SHP77 treated with DMSO at 0.1 percent for 48 hours (cell line): ENCODE measurements around the gene INO80E.
"Not testable (repeated sequence)": the region's sequence is repeated elsewhere in the genome, so short reads cannot be mapped to it uniquely, and the experiment has no call there.

ENCODE experiments used
- DNase-seq: peaks from one replicate; lab custom pipeline; 2025; lab: John Stamatoyannopoulos, UW

Gene INO80E, protein sequence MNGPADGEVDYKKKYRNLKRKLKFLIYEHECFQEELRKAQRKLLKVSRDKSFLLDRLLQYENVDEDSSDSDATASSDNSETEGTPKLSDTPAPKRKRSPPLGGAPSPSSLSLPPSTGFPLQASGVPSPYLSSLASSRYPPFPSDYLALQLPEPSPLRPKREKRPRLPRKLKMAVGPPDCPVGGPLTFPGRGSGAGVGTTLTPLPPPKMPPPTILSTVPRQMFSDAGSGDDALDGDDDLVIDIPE

DNA sequence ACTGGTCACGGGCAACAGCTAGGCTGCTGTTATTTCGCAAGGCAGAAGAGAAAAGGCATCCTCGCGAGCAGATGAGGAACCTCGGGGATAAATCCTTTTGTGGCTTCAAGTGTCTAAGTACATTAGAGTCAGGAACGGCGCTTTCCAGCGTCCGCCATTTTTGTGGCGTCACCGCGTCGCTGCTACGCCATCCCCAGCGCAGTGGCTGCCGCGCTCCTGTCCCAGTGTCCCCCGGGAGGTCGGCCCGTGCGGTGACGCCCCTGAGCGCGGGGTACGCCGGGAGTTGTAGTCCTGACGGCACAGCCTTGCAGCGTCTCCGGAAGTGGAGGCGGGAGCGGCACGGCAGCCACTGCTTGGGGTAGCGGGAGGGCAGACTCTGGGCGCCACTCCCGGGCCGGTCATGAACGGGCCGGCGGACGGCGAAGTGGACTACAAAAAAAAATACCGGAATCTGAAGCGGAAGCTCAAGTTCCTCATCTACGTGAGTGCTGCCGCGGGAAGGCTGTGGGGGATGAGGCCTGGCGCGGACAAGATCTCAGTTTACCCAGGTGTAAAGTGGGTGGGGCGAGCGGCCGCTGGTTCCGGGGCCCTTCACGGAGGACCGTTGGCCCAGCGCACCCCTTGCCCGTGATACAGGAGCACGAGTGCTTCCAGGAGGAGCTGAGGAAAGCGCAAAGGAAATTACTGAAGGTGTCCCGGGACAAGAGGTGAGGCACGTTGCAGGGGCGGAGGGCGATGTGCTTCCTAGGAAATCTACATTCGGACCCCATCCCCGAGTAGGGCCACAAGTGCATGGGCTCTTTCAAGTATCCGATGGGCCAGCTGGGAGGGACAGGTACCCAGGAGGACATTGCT lies at the start of gene INO80E:
Gene INO80E, plus strand, starts transcription at position 331 of the 855 bp plus-strand sequence. Its CDS starts 70 bp downstream, at position 401.
- DNase-seq: peak; percentile 95

DNA sequence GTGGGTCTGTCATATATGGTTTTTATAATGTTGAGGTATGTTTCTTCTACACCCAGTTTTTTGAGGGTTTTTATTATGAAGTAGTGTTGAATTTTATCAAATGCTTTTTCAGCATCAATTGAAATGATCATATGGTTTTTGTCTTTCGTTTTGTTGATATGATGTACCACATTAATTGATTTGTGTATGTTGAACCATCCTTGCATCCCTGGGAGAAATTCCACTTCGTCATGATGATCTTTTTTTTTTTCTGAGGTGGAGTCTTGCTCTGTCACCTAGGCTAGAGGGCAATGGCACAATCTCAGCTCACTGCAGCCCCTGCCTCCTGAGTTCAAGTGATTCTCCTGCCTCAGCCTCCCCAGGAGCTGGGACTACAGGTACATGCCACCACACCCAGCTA lies 48.1 kb upstream of the INO80E start:
- DNase-seq: no peak

DNA sequence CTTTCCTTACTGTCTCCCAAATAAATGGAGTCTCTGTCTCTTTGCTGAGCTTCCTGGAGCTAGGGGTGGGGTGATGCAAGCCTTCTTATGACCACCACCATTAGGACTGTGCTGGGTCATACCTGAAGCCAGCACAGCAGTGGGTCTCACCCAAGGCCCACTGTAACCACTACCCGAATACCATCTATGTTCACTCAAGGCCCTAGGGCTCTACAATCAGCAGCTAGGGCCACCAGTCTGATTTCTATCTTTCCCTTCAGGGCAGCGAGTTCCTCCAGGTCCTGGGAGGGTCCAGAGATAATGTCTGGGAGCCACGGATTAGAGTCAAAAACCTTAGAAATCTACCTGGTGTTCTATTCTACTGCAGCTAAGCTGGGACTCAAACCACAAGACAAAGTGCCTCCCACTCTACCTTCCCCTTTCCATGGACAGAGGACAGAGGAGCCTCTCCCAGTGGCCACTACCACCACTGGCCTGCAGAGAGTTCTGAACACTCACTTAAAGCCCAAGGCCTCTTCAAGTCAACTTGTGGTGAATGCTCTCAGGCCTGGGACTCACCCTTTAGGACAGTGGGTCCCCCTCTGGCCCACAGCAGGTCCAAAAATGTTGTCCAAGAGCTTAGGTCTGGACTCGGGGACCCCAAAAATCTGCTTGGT lies 45.1 kb upstream of the INO80E start:
- no peak for DNase-seq

DNA sequence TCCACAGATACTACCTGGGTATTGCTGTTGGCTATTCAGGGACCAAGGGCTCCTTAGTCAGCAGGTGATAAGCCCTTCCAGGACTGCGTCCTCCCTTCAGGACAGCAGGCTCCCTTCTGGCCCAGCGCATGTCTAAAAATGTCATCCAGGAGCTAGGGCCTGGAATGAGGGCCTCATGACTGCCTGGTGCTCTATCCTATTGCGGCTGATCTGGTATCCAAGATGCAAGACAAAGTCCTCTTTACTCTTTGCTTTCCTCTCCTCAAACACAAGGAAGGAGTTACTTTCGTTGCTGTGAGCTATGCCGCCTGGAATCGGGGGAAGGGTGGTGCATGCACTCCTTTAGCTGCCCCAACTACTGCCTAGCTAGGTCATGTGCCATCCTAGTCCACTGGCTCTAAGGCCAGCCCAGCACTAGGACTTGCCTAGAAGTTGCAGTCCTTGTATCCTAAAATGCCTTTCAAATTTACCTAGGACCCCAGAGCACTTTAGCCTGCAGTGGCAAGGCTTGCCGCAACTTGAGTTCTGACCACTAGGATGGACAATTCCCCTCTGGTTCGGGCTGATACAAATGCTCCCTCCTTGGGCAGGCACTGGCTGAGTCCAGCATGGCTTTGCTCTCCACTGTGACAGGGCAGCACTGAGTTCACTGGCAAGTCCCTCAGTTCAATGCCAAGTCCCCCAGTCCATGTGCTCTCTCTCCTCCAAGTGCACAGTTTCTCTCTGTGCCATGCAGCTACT lies 44.2 kb upstream of the INO80E start:
- DNase-seq: no peak

DNA sequence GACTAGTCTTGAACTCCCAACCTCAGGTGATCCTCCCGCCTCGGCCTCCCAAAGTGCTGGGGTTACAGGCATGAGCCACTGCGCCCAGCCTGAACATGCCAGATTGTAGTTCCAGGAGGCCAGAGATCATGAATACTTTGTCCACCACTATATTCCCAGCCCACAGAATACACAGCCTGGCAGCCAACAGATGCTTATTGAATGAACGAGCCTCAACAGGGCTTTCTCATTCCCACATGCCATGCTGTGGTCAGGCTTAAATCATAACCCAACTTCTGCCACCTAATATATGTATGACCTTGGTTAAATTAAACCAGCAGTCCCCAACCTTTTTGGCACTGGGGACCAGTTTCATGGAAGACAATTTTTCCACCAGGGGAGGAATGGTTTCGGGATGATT lies 37.3 kb upstream of the INO80E start:
- no peak for DNase-seq

DNA sequence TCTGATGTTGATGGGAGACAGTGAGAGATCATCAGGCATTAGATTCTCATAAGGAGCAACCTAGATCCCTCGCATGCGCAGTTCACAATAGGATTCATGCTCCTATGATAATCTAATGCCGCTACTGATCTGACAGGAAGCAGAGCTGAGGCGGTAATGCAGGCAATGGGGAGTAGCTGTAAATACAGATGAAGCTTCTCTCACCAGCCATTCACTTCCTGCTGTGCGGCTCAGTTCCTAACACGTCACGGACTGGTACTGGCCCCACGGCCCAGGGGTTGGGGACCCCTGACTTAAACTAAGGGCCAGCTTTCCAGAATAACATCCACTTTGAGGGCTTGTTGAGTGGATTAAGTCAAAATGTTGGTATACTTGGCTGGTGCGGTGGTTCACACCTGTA lies 36.7 kb upstream of the INO80E start:
- no peak for DNase-seq

DNA sequence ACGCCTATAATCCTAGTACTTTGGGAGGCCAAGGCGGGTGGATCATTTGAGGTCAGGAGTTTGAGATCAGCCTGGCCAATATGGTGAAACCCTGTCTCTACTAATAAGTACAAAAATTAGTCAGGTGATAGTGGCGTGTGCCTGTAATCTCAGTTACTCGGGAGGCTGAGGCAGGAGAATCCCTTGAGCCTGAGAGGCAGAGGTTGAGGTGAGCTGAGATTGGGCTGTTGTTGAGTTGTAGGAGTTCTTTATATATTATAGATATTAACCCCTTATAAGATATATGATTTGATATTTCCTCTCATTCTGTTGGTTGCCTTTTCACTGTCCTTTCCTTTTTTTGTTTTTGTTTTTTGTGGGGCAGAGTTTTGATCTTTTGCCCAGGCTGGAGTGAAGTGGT lies 36.2 kb upstream of the INO80E start:
- DNase-seq: not testable (repeated sequence)

DNA sequence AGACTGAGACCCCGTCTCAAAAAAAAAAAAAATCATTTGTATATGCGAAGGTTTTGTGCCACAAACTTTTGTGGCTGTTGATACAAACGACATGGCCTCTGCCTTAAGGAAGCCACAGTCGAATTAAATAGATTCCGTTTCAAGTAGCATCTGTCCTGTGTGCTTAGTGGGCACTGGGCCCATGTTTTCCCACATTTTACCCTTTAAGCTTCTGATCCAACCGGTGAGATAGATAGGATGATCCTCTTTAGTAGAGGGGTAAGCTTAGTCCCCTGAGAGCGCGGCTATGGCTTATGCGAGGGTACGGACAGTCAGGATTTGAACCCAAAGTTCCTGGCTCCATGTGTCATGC lies 34.9 kb upstream of the INO80E start:
- DNase-seq: no peak

DNA sequence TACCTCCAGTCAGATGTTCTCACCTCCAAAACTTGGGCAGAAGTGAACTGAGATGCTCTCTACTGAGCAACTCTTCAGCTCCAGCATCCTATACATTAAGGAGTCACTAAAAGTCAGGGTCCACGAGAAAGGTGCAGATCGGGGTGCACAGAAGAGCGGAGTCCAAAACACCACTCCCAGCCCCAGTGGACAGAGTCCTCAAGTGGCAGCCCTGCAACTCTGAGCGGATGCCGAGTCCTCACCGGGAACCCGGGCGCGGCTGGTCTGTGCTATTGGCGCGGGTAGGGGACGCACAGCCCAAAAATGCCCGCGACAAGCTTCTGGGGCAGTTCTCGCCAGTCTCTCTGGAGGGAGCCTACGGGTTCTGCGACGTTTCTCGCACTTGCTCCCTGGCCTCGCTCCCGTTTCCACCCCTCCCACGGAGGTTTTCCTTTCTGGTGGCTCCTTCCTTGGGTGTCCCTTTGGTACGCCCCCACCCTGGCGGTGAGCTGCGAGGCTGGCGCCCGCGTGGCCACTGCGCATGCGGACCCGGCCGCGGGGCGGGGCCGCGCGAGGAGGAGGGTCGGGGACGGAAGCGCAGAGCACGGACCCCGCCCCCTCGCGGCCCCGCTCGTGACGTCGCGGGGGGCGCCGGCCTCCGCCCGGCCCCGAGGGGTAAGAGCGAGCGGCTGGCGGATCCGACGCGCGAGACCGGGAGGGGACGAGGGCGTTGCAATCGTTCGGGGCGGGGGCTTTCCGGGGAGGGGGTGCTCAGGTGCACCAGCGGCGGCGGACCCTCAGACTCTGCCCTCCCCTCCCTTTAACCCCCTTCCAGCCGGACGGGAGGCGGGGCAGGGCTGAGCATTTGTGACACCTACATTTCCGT lies 34.3 kb upstream of the INO80E start, which contains the start of gene TMEM219:
Gene TMEM219, plus strand, starts transcription at position 601 of the 865 bp plus-strand sequence. CDS start 1,065 bp downstream, outside the sequence.
- peak; percentile 88 for DNase-seq

DNA sequence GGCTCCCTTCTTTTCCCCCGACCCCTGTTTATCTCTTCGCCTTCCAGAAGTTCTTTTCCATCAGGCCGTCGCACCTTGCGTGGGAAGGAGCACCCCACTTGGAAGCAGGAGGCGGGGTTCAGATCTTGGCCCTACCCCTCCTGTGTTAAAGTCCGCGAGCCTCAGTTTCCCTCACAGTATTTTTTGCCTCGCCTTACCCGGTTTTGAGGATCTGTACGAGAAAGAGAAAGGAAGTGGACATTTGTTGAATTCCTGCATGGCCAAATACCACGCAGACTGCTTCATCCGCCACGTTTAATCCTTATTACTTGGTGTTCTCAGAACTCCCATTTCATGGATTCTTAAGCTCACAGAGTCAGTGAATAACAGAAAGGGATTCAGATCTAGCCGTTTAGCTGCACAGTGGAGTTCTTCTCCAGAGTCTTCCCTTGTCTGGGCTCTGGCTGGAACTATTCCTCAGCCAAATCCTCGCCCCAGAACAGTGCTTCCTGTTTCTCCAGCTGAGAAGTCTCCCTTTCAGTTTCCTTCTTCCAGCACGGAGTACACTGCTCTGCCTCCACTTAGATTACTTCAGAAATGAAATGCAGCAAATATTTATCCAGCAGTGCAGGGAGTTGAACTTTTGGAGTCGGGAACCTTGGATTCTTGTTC lies 33.6 kb upstream of the INO80E start:
- DNase-seq: no peak

DNA sequence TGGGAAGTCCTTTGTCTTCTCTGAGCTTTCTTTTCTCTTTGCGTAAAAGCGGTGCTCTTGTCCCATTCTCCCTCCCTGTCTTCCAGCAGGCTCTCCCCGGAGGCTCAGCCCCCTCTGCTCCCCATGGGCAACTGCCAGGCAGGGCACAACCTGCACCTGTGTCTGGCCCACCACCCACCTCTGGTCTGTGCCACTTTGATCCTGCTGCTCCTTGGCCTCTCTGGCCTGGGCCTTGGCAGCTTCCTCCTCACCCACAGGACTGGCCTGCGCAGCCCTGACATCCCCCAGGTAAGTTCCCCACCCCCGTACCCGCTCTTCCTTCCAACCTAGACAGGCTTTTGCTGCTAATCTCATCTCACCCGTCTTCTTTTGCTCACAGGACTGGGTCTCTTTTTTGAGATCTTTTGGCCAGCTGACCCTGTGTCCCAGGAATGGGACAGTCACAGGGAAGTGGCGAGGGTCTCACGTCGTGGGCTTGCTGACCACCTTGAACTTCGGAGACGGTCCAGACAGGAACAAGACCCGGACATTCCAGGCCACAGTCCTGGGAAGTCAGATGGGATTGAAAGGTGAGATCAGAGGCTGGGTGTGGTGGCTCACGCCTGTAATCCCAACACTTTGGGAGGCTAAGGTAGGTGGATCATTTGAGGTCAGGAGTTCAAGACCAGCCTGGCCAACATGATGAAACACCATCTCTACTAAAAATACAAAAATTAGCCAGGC lies 32.9 kb upstream of the INO80E start:
- no peak for DNase-seq

DNA sequence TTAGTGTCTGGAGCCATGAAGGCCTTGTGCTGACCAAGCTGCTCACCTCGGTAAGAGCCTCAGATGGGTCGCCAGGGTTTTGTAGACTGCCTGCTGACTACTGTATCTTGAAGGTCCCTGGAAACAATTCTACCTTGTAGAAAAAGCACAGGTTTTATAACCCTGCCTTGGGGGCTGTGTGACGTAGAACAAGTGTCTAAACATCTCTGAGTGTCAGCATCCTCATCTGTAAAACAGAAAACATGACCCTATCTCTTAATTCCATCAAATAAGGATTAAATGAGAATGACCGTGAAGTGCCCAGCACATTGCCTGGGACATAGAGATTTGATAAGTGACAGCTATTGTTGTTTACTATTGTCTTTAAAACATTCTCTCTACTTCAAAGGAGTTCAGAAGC lies 27.8 kb upstream of the INO80E start:
- no peak for DNase-seq

DNA sequence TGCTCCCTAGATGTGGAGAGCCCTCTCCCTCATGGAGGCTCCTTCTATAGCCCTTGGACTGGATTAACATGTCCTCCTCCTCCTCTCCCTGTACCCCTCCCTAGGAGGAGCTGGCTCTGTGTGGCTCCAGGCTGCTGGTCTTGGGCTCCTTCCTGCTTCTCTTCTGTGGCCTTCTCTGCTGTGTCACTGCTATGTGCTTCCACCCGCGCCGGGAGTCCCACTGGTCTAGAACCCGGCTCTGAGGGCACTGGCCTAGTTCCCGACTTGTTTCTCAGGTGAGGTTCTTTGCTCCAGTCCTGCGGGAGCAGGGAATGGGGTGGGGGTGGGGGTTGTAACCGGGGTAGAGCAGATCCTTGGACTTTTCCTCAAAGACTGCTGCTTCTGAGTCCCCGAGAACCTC lies 24.7 kb upstream of the INO80E start:
- DNase-seq: no peak

DNA sequence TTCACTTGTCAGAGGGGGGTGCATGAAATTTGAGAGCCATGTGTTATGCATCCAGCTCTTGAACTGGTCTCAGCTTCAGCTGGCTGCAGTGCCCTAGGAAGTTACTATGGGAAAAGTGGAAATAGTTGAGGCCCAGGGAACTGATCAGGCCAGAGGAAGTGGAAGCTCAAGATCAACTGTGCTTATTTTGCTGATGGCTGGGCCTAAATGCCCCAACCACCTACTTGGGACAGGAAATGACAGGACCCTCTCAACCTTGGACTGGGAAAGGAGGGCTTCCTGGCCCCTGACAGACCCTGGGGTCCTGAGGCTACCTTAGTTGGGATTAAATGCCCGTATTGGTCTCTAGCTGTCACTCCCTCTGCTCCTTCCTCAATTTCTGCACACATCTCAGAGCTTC lies 23.5 kb upstream of the INO80E start:
- no peak for DNase-seq

DNA sequence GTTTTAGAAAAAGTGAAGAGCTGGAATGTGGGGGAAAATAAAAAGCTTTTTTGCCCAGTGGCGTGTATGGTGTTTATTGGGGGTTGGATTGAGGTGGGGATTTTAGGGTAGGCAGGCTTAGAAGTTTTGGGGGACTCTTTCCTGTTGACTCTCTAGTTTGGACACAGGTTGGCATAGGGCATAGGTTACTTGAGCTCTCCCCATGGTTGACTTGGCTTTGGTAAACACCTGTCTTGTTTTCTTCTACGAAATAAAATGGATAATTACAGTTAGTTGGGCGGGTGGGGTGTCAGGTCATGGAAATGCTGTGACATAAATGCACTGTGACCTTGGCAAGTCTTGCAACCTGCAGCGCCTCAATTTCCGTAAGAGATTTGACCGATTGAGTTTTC lies 23.1 kb upstream of the INO80E start:
- DNase-seq: no peak

DNA sequence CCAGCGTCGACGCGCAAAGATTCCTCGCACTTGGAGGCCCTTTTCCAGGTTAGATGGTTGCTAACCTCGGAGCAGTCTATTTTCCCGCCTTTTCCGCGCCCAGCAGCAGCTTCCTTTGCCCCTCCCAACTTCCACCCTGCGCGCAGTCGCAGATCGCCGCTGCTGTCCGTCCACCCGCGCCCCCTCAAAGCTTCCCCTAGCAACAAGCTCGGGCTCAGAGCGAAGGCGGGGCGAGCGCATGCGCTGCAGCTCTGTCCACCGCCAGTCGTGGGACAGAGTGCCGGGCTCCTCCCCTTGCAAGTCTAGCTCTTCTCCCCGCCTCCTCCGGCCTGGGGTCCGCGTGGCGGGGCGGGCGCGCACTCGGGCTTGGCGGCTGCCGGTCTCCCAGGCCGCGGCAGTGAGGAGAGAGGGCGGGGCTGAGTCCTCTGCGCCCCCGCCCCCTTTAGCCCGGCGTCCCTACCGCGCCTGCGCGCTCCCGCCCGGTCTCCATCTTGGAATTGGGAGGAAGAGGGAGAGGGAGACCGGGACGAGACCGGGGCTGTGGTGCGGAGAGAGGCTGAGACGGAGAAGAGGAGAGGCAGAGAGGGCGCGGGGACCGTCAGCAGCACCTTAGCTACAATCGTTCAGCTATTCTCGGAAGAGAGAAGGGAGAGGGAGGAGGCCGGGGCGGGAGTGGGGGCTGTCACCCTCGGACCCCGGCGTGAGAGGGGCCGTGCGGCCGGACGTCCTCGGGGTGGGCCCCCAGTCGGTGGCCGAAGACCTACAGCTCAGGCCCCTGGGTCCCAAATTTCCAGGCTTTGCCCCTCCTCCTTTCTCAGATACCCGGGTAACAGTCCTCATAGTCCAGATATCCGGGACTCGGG lies 22.4 kb upstream of the INO80E start, which contains the start of gene TAOK2:
Gene TAOK2, plus strand, starts transcription at position 485 of the 863 bp plus-strand sequence. CDS start 3,905 bp downstream, outside the sequence.
- peak; percentile 98 for DNase-seq

DNA sequence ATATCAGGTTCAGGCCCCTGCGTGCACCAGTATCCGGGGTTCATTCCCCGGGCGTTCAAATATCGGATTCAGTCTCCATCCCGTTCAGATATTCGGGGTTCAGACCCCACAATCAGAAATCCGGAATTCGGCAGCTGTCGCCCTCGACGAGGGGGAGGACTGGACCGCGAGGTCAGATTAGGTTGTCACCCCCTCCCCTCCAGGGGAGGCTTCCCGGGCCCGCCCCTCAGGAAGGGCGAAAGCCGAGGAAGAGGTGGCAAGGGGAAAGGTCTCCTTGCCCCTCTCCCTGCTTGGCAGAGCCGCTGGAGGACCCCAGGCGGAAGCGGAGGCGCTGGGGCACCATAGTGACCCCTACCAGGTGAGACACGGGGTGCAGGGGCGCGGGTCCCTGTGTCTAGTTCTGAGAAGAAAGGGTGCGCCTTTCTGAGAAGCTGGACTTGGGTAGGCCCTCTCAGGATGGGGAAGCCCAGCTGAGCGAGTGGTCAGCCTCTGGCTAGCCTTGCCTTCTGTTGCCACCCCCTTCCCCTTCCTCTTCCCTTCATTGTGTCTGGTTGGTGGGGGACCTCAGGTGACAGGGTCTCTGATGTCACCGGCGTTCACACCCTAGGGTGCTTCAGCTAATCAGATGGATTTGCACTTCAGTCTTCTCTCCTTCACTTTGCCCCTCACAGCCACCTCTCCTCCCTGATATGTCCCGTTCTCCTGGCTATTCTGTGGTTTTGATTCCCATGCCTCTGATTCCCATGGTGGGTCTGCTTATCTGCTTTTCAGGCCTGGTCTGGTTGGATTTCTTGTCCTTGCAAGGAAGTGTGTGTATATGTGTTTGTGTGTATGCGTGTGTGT lies 21.5 kb upstream of the INO80E start:
- no peak for DNase-seq

DNA sequence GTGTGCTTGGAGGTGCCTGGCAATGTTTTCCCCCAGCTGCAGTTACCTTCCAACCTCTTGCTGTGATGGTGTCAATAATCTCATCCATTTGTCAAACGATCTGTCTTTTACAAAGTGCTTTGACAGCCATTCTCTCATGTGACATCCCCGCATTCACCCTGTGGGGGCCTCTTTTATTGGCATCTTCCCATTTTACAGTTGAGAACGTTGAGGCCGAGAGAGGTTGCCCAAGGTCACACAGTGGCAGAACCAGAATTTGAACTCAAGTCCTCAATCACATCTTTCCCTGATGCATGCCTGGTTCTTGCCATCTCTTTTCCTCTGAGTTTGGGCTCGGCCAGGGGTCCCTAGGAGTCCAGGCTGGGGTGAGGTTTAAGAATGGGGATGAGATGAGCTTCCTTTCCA lies 20.9 kb upstream of the INO80E start:
- DNase-seq: no peak
